Occipital lobe (tissue), 3 donors: ENCODE results near the gene SOX21. TPM values are rescaled to one million over a fixed set of nuclear protein-coding genes. Genes with fewer than 3 reads are reported as not detected.

Experiments used
- DNase-seq: peaks from one replicate; lab custom pipeline; 2025; lab: John Stamatoyannopoulos, UW
- small RNA-seq: library from RNA; depleted of rRNA; stranded (forward); fragments of <200 nt; gene quantifications from one replicate; pipeline ENCODE3, GENCODE V24; 2014
- total RNA-seq: library from RNA; depleted of rRNA; stranded (reverse); fragments of >200 nt; gene quantifications from one replicate; pipeline ENCODE4 v1.2.3, GENCODE V29; 2014

The SOX21 gene
- total RNA-seq, 1 donor from 2014 or later = 4.2 TPM

DNA sequence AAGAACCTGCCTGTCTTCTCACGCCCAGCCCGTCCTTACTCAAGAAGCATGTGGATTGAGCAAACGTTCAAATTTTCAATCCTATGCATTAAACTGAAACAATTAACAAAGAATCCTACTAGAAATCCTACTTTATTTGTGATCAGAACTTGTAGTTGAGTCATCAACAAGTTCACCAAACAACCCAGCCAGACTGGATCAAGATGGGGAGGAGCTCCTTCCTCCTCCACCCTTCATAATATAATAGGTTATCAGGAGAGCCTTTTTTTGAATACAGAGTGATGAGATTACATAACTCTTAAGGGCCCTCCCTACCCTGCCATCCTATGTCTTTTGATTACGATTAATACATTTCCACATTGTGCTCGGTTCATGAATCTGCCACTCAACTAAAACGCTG, 32.7 kb downstream of the SOX21 start:
- DNase-seq = no peak

GRCh38 chr13:94678845-94679244, 33.5 kb downstream of the SOX21 start:
- no peak for DNase-seq

GRCh38 chr13:94677799-94678198, 34.5 kb downstream of the SOX21 start:
- DNase-seq = no peak

- no peak for DNase-seq
Measured at GRCh38 chr13:94674609-94675348, 37.6 kb downstream of the SOX21 start.

DNA sequence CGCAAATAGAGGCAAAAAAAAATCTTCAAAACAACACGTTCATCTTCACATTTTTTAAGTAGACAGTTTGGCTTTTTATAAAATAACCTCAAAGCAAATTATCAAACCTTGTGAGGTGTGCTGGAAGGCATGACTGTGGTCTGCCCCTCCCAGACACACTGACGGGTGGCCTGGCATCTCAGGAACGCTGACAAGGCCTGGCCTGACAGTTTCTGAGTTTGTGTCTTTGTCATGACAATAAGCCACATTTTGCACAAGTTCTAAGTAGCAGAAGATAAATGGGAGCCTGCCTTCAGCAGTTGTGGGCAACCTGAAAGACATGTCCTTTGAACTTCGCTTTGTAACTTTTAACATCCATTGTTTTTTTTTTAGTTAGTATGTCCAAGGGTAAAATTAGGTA, 38.5 kb downstream of the SOX21 start:
- no peak for DNase-seq

GRCh38 chr13:94672400-94672799, 39.9 kb downstream of the SOX21 start:
- DNase-seq = no peak

DNA sequence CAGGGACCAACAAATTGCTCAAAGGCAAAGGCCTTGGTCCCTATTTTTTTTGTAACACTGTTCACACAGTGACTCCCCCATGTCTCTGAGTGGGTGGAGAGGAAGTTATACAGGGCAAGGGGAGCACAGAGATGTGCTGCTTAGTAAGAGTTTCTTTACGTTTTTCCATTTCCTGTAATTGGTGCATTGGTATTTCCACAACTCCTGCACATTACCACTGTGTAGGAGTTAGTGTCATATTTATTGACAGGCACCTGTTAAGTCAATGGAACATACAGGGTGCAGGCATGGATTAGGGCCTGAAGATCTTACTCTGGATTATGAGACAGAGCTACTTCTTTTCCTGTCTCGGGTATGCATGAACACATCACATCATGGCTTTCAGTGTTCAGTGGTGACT, 45.2 kb downstream of the SOX21 start:
- no peak for DNase-seq

- DNase-seq = no peak
Measured at GRCh38 chr13:94666065-94666464, 46.3 kb downstream of the SOX21 start.

DNA sequence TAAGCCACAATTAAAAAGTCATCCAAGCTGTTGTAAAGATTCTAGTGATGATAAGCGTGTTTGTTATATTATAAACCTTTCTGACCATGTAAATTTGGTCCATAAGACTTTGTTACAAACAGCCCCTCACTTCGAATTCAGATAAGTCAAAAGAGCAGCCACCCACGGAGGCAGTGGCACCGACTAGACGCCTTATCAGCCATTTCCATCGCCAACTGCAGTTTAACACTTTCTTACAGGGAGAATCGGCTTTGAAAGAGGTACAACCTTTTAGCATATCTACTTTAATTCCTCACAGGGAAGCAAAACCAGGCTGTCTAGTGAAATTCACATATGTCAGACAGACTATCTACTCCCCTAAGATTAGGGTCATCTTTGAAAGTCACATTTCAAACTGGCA, 47.5 kb downstream of the SOX21 start:
- no peak for DNase-seq

DNA sequence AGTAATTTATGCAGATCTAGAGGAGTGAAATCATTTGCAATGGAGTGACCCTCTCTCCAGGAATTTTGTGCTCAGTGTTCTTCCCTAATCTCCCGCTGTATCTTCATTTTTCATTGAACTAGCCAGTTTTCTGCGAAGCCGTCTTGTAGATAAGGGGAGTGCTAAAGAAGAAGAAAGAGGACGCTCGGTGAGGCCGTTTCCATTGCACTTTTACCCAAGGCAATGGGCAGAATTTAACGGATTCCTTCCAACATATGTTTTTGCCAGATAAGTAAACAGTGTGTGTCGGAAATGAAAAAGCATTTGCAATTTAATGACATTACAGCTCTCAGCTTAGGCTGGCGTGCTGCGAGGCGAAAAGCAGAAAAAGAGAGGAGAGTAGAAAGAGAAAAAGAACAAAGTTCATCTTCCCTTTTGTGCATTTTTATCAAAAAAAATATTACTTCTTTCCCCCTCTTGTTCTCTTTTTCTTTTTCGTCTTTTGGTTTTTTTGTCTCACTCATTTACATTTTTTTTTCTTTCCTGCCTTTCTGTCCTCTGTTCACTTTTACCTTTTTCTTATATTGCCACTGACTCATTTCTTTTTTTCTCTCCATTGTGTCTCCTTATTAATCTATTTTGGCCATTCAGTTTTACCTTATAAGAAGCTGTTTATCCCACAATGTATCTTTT, 49.9 kb downstream of the SOX21 start:
- no peak for DNase-seq

DNA sequence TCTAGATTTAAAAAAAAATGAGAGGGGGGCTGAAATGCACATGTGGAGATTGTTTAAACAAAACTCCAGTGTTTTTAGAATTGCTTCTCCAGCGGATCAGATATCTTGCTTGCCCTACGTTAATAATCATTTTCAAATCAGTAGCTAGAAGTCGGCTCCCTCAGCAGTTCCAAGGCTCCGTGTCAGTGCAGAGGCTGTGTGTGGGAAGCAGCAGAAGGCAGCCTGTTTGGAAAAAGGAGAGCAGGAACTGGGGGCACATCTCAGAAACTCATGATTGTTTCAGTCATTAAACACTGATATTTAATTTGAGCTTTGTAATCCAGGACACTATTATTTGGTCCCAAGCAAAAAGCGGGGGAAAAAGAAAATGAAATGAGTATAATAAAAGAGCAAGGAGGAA, 50.9 kb downstream of the SOX21 start:
- no peak for DNase-seq

GRCh38 chr13:94660695-94661326, 51.5 kb downstream of the SOX21 start:
- no peak for DNase-seq

Small RNA genes lying within 50 kb of the gene (small RNA-seq; reads per million reads assigned to genes)
- gene RN7SL585P = not detected

Other genes starting within 250 kb of the SOX21 start
- gene DCT, start 232.9 kb downstream of the SOX21 start, total RNA-seq = 0.47 TPM
- 7.0 TPM for gene TGDS, start 116.4 kb downstream of the SOX21 start, total RNA-seq
- 10.6 TPM for gene GPR180, start 110.7 kb downstream of the SOX21 start, total RNA-seq